MCF 10A (cell line): ENCODE measurements around the gene PHB1. TPM values are rescaled to one million over a fixed set of nuclear protein-coding genes. Genes with fewer than 3 reads are reported as not detected.
A peak's percentile ranks its signal among the peaks of the same experiment; 100 is the strongest.

ENCODE experiments used
- Bru-seq: library from RNA; stranded (reverse); fragments of 400-500 nt; gene quantifications from one replicate; lab custom pipeline; 2021; lab: Mats Ljungman, UMichigan
- BruChase-seq, 2 experiments: library from RNA; stranded (reverse); fragments of 400-500 nt; gene quantifications; one replicate each; lab custom pipeline; 2021; lab: Mats Ljungman, UMichigan
- BruUV-seq: library from RNA; stranded (reverse); fragments of 400-500 nt; replicated peaks from 2 replicates; lab custom pipeline; 2021; lab: Mats Ljungman, UMichigan
- CTCF ChIA-PET: fragments of 300-600 bp; sonication (Branson Sonifier 250); formaldehyde crosslinking; extraction: SDS; loops from one replicate; lab custom pipeline; 2021; ENCODE audit warnings: antibody characterized with exemption, inconsistent platforms; lab: Yijun Ruan, JAX
- POLR2A ChIA-PET: fragments of 300-600, 350-650 bp; sonication (Branson Sonifier 250); formaldehyde crosslinking; extraction: SDS; loops from one replicate; lab custom pipeline; 2020; ENCODE audit warnings: antibody characterized with exemption, inconsistent platforms; lab: Yijun Ruan, JAX
- DNase-seq: peaks from one replicate; pipeline ENCODE4 v3.0.0-alpha.2; 2018; ENCODE audit not compliant: unreplicated experiment
- H3K27ac Mint-ChIP-seq: one replicate; pipeline ENCODE4 v1.8.0; 2022; ENCODE audit warnings: mild to moderate bottlenecking, low read depth, mixed read lengths; ENCODE audit not compliant: unreplicated experiment
- H3K27me3 Mint-ChIP-seq: one replicate; pipeline ENCODE4 v1.8.0; 2022; ENCODE audit warnings: mixed read lengths; ENCODE audit not compliant: insufficient read depth, unreplicated experiment
- H3K36me3 Mint-ChIP-seq: one replicate; pipeline ENCODE4 v1.8.0; 2022; ENCODE audit warnings: mild to moderate bottlenecking, moderate library complexity, mixed read lengths; ENCODE audit not compliant: insufficient read depth, unreplicated experiment
- H3K4me1 Mint-ChIP-seq: one replicate; pipeline ENCODE4 v1.8.0; 2022; ENCODE audit warnings: mixed read lengths; ENCODE audit not compliant: insufficient read depth, unreplicated experiment
- H3K4me3 Mint-ChIP-seq: one replicate; pipeline ENCODE4 v1.8.0; 2022; ENCODE audit warnings: mild to moderate bottlenecking, moderate library complexity, mixed read lengths; ENCODE audit not compliant: unreplicated experiment
- H3K9me3 Mint-ChIP-seq: one replicate; pipeline ENCODE4 v1.8.0; 2022; ENCODE audit warnings: mixed read lengths; ENCODE audit not compliant: unreplicated experiment
- intact Hi-C: fragments of 100-400 bp; cut with micrococcal nuclease; formaldehyde crosslinking; loops from 2 replicates; pipeline ENCODE4 v1.14.1; 2022
- long read RNA-seq: library from polyadenylated mRNA; stranded (forward); transcript quantifications from one replicate; pipeline ENCODE4 v2.0.0, GENCODE V29; 2022
- total RNA-seq: library from RNA; stranded (reverse); gene quantifications from 2 replicates; pipeline ENCODE4 v1.2.3, GENCODE V29; 2022
- TF ChIP-seq, protein P1 (sequence below): fragments of 200-600 bp; IDR thresholded peaks from one replicate; pipeline ENCODE4 v1.8.0; 2022; ENCODE audit warnings: antibody characterized with exemption, mild to moderate bottlenecking; ENCODE audit not compliant: unreplicated experiment

Gene PHB1
- total RNA-seq (122 and 134 TPM in 2 replicates), Bru-seq, nascent RNA (percentile 70 among the genes with signal in this experiment), BruChase-seq, experiment 1, labeled RNA remaining after a 6-hour chase (percentile 86 among the genes with signal in this experiment), BruChase-seq, experiment 2, labeled RNA remaining after a 2-hour chase (percentile 70 among the genes with signal in this experiment)
- long read RNA-seq, transcript PHB-215 (7 exons, 1,908 nt) = minor isoform, 6 of 287 reads
- long read RNA-seq, transcript PHB-214 (8 exons, 1,952 nt) = minor isoform, 6 of 287 reads
- long read RNA-seq, transcript PHB-201 (7 exons, 1,832 nt) = major isoform, 247 of 287 reads
- long read RNA-seq, partial matches to known transcripts = 15 of 287 reads
- long read RNA-seq, other reads (novel, unspliced or antisense) = 12 of 287 reads

DNA sequence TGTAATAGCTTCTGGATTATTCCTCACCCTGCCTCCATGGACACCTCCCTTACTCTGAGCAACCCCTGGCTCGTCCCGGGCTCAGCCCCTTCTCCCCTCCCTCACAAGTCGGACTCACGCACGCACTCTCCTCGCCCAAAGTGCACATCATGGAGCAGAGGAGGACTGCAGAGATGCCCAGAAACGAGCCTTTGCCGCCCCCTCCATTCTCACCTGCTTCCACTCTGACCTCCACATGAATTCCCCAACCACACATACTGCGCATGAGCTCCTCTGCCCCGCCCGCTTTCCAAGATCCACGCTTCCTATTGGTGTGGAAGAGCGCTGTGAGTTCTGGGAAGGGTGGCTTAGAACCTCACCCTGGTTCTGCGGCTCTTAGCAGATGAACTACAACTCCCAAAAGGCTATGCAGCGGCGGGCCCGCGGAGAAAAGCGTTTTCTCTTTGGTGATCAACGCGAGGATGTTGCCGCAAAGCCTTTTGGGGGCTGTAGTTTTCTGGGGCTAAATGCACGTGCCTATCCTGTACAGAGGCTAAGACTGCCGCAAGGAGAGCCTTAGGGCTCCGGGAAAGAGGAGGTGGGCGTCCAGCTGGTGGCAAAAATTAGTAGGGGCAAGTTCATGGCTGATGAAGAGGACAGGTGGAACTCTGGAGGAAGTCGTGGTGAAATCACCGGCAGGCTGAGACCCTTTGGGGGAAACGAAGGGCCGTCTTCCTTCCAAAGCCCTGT is at the start of gene PHB1:
Gene PHB1, minus strand, starts transcription at position 261 of the 729 bp plus-strand sequence. CDS start 1,618 bp downstream, outside the sequence.
- H3K4me3 Mint-ChIP-seq = peak within 1 kb of the TSS; percentile 84
- TF ChIP-seq, protein P1, sequence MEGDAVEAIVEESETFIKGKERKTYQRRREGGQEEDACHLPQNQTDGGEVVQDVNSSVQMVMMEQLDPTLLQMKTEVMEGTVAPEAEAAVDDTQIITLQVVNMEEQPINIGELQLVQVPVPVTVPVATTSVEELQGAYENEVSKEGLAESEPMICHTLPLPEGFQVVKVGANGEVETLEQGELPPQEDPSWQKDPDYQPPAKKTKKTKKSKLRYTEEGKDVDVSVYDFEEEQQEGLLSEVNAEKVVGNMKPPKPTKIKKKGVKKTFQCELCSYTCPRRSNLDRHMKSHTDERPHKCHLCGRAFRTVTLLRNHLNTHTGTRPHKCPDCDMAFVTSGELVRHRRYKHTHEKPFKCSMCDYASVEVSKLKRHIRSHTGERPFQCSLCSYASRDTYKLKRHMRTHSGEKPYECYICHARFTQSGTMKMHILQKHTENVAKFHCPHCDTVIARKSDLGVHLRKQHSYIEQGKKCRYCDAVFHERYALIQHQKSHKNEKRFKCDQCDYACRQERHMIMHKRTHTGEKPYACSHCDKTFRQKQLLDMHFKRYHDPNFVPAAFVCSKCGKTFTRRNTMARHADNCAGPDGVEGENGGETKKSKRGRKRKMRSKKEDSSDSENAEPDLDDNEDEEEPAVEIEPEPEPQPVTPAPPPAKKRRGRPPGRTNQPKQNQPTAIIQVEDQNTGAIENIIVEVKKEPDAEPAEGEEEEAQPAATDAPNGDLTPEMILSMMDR = no peak
- DNase-seq = peak; percentile 98
- H3K27ac Mint-ChIP-seq = peak within 1 kb of the TSS; percentile 78
- CTCF ChIA-PET = interaction anchor here (0.9 to 3.8 kb wide), 5 partner anchors 19 to 301 kb away, joined by 3 to 37 read pairs (median 5); no protein-coding TSS in a partner anchor
- POLR2A ChIA-PET = interaction anchor here (0.5 to 2.2 kb wide), 9 partner anchors 15 to 373 kb away, joined by 3 to 19 read pairs (median 3); partner anchors contain the start of genes KAT7 and ZNF652
- no peaks in the 10 kb centered on the region for H3K27me3 Mint-ChIP-seq
- H3K9me3 Mint-ChIP-seq = no peaks in the 10 kb centered on the region
- no TSS peak for BruUV-seq
- intact Hi-C loops = no loop called here
- peaks cover 38% of the 10 kb centered on the region for H3K36me3 Mint-ChIP-seq
- peaks cover 6% of the 10 kb centered on the region for H3K4me1 Mint-ChIP-seq

DNA sequence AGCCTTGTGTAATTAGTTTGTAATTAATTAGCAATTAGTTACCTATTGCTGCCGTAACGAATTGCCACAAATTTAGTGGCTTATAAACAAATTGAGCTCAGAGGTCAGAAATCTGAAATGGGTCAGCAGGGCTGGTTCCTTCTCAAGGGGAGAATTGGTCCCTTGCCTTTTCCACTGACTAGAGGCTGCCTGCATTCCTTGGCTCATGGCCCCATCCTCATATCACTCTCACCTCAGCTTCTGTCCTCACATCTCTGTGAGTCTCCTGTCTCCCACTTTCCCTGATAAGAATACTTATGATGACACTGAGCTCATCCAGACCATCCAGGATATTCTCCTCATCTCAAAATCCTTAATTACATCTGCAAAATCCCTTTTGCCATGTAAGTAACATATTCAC is 49.4 kb upstream of the PHB1 start:
- Mint-ChIP-seq H3K9me3 (peaks cover 8% of the 10 kb centered on the region), H3K36me3 (peaks cover 7% of the 10 kb centered on the region), H3K27ac (no peak overlapping the region), H3K4me3 (no peak overlapping the region), H3K4me1 (no peaks in the 10 kb centered on the region), H3K27me3 (peaks cover 90% of the 10 kb centered on the region)
- ChIA-PET CTCF (interaction anchor here (1.0 to 1.2 kb wide), 3 partner anchors 28 to 93 kb away, joined by 3 to 4 read pairs (median 3); no protein-coding TSS in a partner anchor), POLR2A (no interaction called here)
- intact Hi-C loops = no loop called here
- TF ChIP-seq, protein P1 = no peak
- BruUV-seq = no TSS peak
- no peak for DNase-seq

DNA sequence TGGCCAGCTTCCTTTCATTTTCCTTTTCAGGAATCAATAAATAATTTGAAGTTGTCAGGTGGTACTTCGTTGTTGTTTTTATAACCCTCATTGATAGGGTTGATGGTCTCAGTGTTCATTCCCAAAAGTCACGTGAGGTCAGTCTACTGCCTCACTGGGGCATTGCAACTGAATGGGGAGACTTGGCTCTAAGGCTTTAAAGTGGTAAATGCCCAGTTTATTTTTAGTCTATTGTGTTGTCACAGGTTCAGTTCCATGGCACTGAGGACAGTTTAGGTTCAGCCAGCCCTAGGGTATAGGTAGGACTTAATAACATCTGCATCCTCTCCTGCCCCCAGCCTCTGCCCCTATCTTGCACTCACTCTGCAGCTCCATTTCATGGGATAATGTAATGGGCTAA is 46.9 kb upstream of the PHB1 start:
- TF ChIP-seq, protein P1 = no peak
- no TSS peak for BruUV-seq
- H3K27me3 Mint-ChIP-seq = peaks cover 95% of the 10 kb centered on the region
- no peak for DNase-seq
- no peak overlapping the region for H3K4me3 Mint-ChIP-seq
- no peaks in the 10 kb centered on the region for H3K4me1 Mint-ChIP-seq
- intact Hi-C loops = no loop called here
- peaks cover 8% of the 10 kb centered on the region for H3K9me3 Mint-ChIP-seq
- H3K36me3 Mint-ChIP-seq = peaks cover 7% of the 10 kb centered on the region
- ChIA-PET CTCF (interaction anchor here (1.1 kb wide), 1 partner anchor 109 kb away, joined by 3 read pairs; no protein-coding TSS in a partner anchor), POLR2A (no interaction called here)
- H3K27ac Mint-ChIP-seq = no peak overlapping the region

DNA sequence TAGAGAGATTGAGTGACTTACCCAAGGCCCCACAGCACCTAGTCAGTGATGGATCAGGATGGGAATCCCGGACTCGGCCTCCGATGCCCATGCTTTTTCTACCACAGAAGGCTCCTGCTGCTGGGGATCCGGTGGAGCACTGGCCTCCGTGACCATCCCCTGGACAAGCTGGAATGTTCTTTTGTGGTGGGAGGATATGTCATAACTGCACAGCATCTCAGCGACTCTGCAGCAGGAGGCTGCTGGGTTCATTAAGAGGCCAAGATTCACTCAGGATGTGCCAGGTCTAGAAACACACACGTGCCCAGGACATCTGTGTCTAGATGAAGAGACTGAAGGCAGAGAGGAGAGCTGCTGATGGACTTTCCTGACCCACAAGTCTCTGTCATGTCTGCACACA is 45.7 kb upstream of the PHB1 start:
- Mint-ChIP-seq H3K4me3 (no peak overlapping the region), H3K27me3 (peaks cover 95% of the 10 kb centered on the region), H3K27ac (no peak overlapping the region), H3K36me3 (peaks cover 7% of the 10 kb centered on the region), H3K9me3 (peaks cover 8% of the 10 kb centered on the region), H3K4me1 (no peaks in the 10 kb centered on the region)
- no peak for DNase-seq
- ChIA-PET CTCF (interaction anchor here (0.6 kb wide), 1 partner anchor 118 kb away, joined by 3 read pairs; no protein-coding TSS in a partner anchor), POLR2A (no interaction called here)
- intact Hi-C loops = no loop called here
- TF ChIP-seq, protein P1 = no peak
- BruUV-seq = no TSS peak
